KOPT-K1 (cell line): ENCODE data around the gene CAMK1D.
"Not testable (repeated sequence)": the region's sequence is repeated elsewhere in the genome, so short reads cannot be mapped to it uniquely, and the experiment has no call there.

ENCODE experiments used
- H3K27ac ChIP-seq: fragments of 200-600 bp; sonication (generic); 2 replicates; pipeline ENCODE4 v1.5.1; 2016; ENCODE audit warnings: antibody characterized with exemption, mild to moderate bottlenecking, low read depth, low read length; ENCODE audit not compliant: poor library complexity, severe bottlenecking
- H3K36me3 ChIP-seq: fragments of 200-600 bp; sonication (generic); 2 replicates; pipeline ENCODE4 v1.5.1; 2017; ENCODE audit warnings: antibody characterized with exemption, mild to moderate bottlenecking, low read length, moderate library complexity; ENCODE audit not compliant: insufficient read depth
- H3K9me3 ChIP-seq: fragments of 200-600 bp; sonication (generic); 2 replicates; pipeline ENCODE4 v1.5.1; 2017; ENCODE audit warnings: antibody characterized with exemption, low read length, mild to moderate bottlenecking; ENCODE audit not compliant: insufficient read depth, poor library complexity, severe bottlenecking

The CAMK1D gene

GRCh38 chr10:12846718-12847117 is 497.4 kb downstream of the CAMK1D start:
- H3K27ac ChIP-seq: no peak overlapping the region
- H3K36me3 ChIP-seq: no peaks in the 10 kb centered on the region
- H3K9me3 ChIP-seq: no peaks in the 10 kb centered on the region

DNA sequence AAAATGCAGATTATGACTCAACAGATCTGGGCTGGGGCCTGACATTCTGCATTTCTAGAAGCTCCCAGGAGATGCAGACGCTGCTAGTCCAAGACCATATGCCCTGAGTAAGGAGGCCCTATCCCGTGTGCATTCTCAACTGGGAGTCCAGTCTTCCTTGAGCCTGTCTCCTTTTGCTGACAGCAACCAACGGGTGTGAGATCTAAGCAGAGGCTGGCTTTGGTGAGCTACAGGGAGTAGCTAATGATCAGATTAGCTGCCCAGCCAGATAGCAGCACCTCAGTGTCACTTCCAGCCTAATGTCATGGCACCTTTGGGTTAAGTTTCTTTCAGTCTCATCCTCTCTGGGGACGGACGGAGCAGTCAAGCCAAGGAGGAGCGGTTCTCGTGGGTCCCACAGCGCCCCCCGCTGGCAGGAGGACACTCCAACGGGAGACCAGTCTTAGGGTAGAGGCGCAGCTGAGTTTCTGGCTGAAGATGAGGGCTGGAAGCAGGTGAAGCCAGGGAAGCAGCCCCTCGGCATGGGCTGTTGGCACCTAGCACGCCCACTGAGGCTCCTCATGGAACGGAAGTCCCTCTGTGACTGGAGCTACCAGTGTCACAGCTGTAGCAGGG is 498.1 kb downstream of the CAMK1D start:
- Histone ChIP-seq H3K36me3 (no peaks in the 10 kb centered on the region), H3K27ac (no peak overlapping the region), H3K9me3 (no peaks in the 10 kb centered on the region)

- no peaks in the 10 kb centered on the region for H3K9me3 ChIP-seq
- no peak overlapping the region for H3K27ac ChIP-seq
- no peaks in the 10 kb centered on the region for H3K36me3 ChIP-seq
These were observed 499.3 kb downstream of the CAMK1D start for GRCh38 chr10:12848439-12849173.

DNA sequence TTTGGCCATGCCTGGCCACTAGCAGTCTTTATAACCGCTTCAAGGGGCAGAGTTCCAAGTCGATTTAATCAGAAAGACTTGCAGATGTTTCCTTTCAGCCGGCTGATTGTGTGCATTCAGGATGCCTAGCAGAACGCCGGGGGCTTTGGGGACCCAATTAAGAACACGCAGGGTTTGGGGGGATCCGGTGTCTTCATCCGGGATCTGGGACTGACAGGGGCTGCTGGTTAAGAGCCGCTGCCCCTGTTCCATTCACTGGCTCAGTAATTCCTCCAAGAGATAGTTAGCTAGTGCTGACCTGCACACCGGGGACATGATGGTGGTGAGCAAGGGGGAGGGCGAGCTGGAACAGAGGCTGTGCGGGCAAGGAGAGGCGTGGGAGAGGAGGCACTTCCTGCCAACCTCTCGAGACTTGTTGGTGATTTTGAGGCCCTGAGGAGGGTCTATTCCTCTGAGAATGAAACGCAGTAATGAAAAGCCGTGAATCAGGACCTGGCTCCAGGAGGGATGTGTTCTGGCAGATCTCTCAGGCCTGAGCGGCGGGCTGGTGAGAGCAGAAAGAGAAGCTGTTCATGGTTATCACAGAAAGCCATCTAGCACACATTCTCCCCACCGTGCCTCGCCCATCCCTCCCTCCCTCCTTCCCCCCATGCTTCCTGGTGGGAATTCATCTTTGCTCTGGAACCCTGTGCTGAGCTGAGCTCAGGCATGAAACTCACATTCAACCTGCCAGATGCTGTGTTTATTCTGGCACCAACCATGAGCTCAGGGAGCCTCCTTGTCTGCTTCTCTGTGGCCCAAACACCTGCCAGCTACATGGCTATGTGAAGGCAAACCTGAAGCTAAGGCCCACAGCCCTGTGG is 500.2 kb downstream of the CAMK1D start:
- H3K9me3 ChIP-seq: no peaks in the 10 kb centered on the region
- no peaks in the 10 kb centered on the region for H3K36me3 ChIP-seq
- H3K27ac ChIP-seq: no peak overlapping the region

GRCh38 chr10:12852687-12853086 is 503.3 kb downstream of the CAMK1D start:
- H3K9me3 ChIP-seq: no peaks in the 10 kb centered on the region

GRCh38 chr10:12854988-12855387 is 505.6 kb downstream of the CAMK1D start:
- no peaks in the 10 kb centered on the region for H3K9me3 ChIP-seq
- H3K27ac ChIP-seq: no peak overlapping the region
- H3K36me3 ChIP-seq: no peaks in the 10 kb centered on the region

More at GRCh38 chr10:12852687-12853086, 503.3 kb downstream of the CAMK1D start:
- H3K36me3 ChIP-seq: no peaks in the 10 kb centered on the region
- H3K27ac ChIP-seq: no peak overlapping the region

GRCh38 chr10:12862459-12862858 is 513.1 kb downstream of the CAMK1D start:
- H3K36me3 ChIP-seq: no peaks in the 10 kb centered on the region
- H3K9me3 ChIP-seq: no peaks in the 10 kb centered on the region
- H3K27ac ChIP-seq: no peak overlapping the region

GRCh38 chr10:12865515-12865914 is 516.2 kb downstream of the CAMK1D start:
- H3K27ac ChIP-seq, H3K36me3 ChIP-seq, H3K9me3 ChIP-seq: not testable (repeated sequence)

DNA sequence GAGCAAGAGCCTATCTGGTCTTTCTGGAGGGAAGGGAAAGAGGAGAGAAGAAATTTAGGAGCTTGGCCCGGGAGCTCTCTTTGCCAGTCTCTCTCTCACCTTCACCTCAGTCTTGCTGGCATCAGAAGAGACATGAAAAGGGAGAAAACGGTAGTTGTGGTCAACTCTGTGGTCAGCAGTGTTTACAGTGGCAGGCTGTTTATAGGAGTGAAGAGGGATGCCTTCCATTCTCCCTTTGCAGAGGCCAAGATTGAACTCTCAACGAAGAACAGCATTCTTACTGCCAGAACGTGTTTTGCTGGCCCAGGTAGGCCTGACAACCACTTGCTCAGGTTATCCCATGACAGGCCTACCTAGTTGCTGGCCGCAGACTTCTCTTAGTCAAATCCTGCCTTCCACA is 518.9 kb downstream of the CAMK1D start:
- Histone ChIP-seq H3K27ac (no peak overlapping the region), H3K36me3 (no peaks in the 10 kb centered on the region)

DNA sequence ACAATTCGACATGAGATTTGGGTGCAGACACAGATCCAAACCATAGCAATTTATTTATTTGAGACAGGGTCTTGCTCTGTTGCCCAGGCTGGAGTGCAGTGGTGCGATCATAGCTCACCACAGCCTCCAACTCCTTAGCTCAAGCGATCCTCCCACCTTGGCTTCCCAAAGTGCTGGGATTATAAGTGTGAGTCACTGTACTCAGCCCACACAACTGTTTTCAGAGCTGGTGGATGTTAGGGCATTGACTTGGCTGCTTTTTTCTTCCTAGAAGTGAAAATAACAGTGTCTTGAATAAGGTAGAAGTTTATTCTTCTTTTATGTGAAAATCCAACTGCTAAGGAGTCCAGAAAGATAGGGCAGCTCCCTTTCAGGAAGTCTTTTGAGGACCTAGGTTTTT is 520.1 kb downstream of the CAMK1D start:
- H3K36me3 ChIP-seq: no peaks in the 10 kb centered on the region
- H3K27ac ChIP-seq: no peak overlapping the region
- no peaks in the 10 kb centered on the region for H3K9me3 ChIP-seq

More for the DNA sequence above, 518.9 kb downstream of the CAMK1D start:
- H3K9me3 ChIP-seq: no peaks in the 10 kb centered on the region

GRCh38 chr10:12872577-12872976 is 523.2 kb downstream of the CAMK1D start:
- no peaks in the 10 kb centered on the region for H3K36me3 ChIP-seq
- H3K9me3 ChIP-seq: no peaks in the 10 kb centered on the region
- no peak overlapping the region for H3K27ac ChIP-seq

GRCh38 chr10:12873172-12873571 is 523.8 kb downstream of the CAMK1D start:
- Histone ChIP-seq H3K27ac (no peak overlapping the region), H3K9me3 (no peaks in the 10 kb centered on the region), H3K36me3 (no peaks in the 10 kb centered on the region)

DNA sequence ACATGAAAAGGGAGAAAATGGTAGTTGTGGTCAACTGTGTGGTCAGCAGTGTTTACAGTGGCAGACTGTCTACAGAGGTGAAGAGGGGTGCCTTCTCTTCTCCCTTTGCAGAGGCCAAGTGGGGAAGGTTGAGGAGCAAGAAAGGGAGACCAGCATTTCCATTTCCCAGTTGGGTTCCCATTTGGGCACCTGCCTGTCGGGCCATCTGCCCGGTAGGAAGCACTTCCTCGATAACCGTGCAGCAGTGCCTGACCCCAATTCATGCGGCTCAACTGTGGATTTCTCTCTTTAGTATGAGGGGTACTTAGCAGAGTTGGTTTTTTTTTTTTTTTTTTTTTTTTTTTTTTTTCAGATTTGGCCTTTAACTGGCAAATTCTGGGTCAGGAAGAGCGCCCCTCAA is 525.2 kb downstream of the CAMK1D start:
- no peaks in the 10 kb centered on the region for H3K36me3 ChIP-seq
- H3K9me3 ChIP-seq: no peaks in the 10 kb centered on the region
- no peak overlapping the region for H3K27ac ChIP-seq

- Histone ChIP-seq H3K36me3 (no peaks in the 10 kb centered on the region), H3K27ac (no peak overlapping the region), H3K9me3 (no peaks in the 10 kb centered on the region)
These were observed 525.8 kb downstream of the CAMK1D start for GRCh38 chr10:12875100-12875499.

GRCh38 chr10:12876266-12876665 is 526.9 kb downstream of the CAMK1D start:
- Histone ChIP-seq H3K9me3 (no peaks in the 10 kb centered on the region), H3K27ac (no peak overlapping the region), H3K36me3 (no peaks in the 10 kb centered on the region)
